Measurements from ENCODE around the gene RND3.
A peak's percentile ranks its signal among the peaks of the same experiment; 100 is the strongest.

Gene RND3

GRCh38 chr2:150466741-150467620 lies 20.5 kb downstream of the RND3 start:
- peak overlapping the region; percentile 47 for H3K27ac ChIP-seq (ENCODE audit: low read depth, low read length, severe bottlenecking)
- H3K4me3 ChIP-seq (ENCODE audit: extremely low read depth, insufficient read depth, low read length, poor library complexity, severe bottlenecking) = no peak overlapping the region
- peaks cover 45% of the 10 kb centered on the region for H3K36me3 ChIP-seq (ENCODE audit: control insufficient read depth, insufficient read depth, low read length)
- no peaks in the 10 kb centered on the region for H3K9me3 ChIP-seq (ENCODE audit: control insufficient read depth, low read length)
- 0 to 81% methylated on average over 1 to 5 of the region's 5 CpGs for WGBS, 2 experiments (ENCODE audit: insufficient coverage in 2 of 2)
- H3K4me1 ChIP-seq (ENCODE audit: control insufficient read depth, insufficient read depth, low read length, poor library complexity, severe bottlenecking) = peaks cover 17% of the 10 kb centered on the region

DNA sequence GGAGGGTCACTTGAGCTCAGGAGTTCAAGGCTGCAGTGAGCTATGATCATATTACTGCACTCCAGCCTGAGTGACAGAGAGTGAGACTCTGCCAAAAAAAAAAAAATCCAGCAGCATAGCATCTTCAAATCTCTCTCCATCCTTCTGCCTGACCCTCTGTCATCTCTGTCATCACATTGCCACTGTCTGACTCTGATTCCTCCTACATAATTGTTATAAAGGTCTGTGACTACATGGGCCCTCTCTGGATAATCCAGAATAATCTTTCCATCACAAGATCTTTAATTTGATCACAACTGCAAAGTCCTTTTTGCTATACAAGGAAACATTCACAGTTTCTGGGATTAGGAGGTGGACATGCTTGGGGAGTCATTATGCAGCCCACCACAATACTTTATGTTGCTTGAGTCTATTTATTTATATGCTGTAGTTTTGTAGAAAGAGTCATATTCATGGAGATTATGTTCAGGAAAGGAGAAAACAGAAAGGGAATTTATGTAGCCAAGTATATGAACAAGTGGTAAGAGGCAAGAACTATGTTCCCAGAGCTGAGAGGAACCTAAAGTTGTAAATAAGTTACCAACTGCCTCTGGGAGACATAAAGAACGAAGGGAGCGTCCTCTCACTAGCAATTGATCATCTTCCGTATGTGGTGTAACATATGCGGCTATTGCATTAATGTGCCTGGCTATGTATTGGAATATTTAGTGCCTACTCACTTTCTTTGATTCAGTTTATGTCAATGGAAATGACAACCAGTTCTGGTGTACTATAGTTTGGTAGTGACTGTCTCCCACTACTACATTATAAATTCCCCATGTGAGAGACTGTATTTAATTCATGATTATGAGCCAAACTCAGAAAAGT lies 21.5 kb downstream of the RND3 start:
- 96 to 100% methylated on average over 3 of the region's 4 CpGs for WGBS, 2 experiments (ENCODE audit: insufficient coverage in 2 of 2)
- no peak overlapping the region for H3K27ac ChIP-seq (ENCODE audit: low read depth, low read length, severe bottlenecking)
- peaks cover 7% of the 10 kb centered on the region for H3K4me1 ChIP-seq (ENCODE audit: control insufficient read depth, insufficient read depth, low read length, poor library complexity, severe bottlenecking)
- H3K36me3 ChIP-seq (ENCODE audit: control insufficient read depth, insufficient read depth, low read length) = peaks cover 35% of the 10 kb centered on the region
- H3K4me3 ChIP-seq (ENCODE audit: extremely low read depth, insufficient read depth, low read length, poor library complexity, severe bottlenecking) = no peak overlapping the region
- no peaks in the 10 kb centered on the region for H3K9me3 ChIP-seq (ENCODE audit: control insufficient read depth, low read length)

GRCh38 chr2:150464986-150465385 lies 22.5 kb downstream of the RND3 start:
- H3K4me1 ChIP-seq (ENCODE audit: control insufficient read depth, insufficient read depth, low read length, poor library complexity, severe bottlenecking) = peaks cover 7% of the 10 kb centered on the region
- no peak overlapping the region for H3K27ac ChIP-seq (ENCODE audit: low read depth, low read length, severe bottlenecking)
- peaks cover 25% of the 10 kb centered on the region for H3K36me3 ChIP-seq (ENCODE audit: control insufficient read depth, insufficient read depth, low read length)
- 80 to 100% methylated on average over 1 of the region's 1 CpG for WGBS, 2 experiments (ENCODE audit: insufficient coverage in 2 of 2)
- H3K4me3 ChIP-seq (ENCODE audit: extremely low read depth, insufficient read depth, low read length, poor library complexity, severe bottlenecking) = no peak overlapping the region
- H3K9me3 ChIP-seq (ENCODE audit: control insufficient read depth, low read length) = no peaks in the 10 kb centered on the region

DNA sequence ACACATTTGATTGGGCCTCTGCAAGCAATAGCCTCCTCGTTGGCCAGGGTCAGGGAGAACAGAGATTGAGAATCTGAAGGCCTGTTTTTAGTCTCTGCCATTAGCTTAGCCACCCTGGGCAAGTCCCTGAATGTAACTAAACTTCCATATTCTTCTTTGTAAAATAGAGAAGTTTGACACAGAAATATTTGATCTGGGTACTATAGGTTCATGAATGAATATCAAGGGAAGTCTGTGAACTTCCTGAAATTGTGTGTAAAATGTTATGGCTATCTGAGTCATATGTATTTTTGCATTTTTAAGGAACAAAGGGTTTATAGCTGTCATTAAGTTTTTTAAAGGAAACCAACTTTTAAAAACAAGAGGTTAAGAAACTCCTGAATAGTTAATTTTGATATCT lies 23.2 kb downstream of the RND3 start:
- no peaks in the 10 kb centered on the region for H3K9me3 ChIP-seq (ENCODE audit: control insufficient read depth, low read length)
- peaks cover 7% of the 10 kb centered on the region for H3K4me1 ChIP-seq (ENCODE audit: control insufficient read depth, insufficient read depth, low read length, poor library complexity, severe bottlenecking)
- H3K4me3 ChIP-seq (ENCODE audit: extremely low read depth, insufficient read depth, low read length, poor library complexity, severe bottlenecking) = no peak overlapping the region
- H3K36me3 ChIP-seq (ENCODE audit: control insufficient read depth, insufficient read depth, low read length) = peaks cover 18% of the 10 kb centered on the region
- no CpG with 5 or more reads among the region's 1 CpG for WGBS, 2 experiments (ENCODE audit: insufficient coverage in 2 of 2)
- H3K27ac ChIP-seq (ENCODE audit: low read depth, low read length, severe bottlenecking) = no peak overlapping the region

GRCh38 chr2:150462770-150463169 lies 24.7 kb downstream of the RND3 start:
- Histone ChIP-seq H3K4me1 (ENCODE audit: control insufficient read depth, insufficient read depth, low read length, poor library complexity, severe bottlenecking) (peaks cover 7% of the 10 kb centered on the region), H3K9me3 (ENCODE audit: control insufficient read depth, low read length) (no peaks in the 10 kb centered on the region), H3K27ac (ENCODE audit: low read depth, low read length, severe bottlenecking) (no peak overlapping the region), H3K36me3 (ENCODE audit: control insufficient read depth, insufficient read depth, low read length) (peaks cover 6% of the 10 kb centered on the region), H3K4me3 (ENCODE audit: extremely low read depth, insufficient read depth, low read length, poor library complexity, severe bottlenecking) (no peak overlapping the region)
- WGBS, 2 experiments (ENCODE audit: insufficient coverage in 2 of 2) = 83 to 92% methylated on average over 1 to 2 of the region's 2 CpGs

DNA sequence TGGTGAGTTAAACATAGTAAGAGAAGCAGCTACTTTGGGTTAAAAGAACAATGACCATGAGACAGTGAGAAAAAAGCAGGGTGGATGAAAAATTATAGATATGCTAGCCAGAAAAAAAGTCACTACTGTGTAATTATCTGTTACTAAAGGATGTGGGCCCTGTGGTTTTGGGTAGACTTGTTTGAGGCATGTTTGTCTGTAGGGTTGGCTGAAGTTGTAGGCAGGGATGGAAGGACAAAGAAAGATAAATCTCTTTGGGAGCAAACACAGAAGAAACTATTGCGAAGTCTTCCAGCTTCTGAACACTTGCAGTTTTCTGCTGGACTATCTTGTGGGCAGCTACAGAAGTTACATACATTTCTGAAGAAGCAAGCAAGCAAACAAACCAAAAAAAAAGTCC lies 28.2 kb downstream of the RND3 start:
- no peak overlapping the region for H3K4me3 ChIP-seq (ENCODE audit: extremely low read depth, insufficient read depth, low read length, poor library complexity, severe bottlenecking)
- H3K4me1 ChIP-seq (ENCODE audit: control insufficient read depth, insufficient read depth, low read length, poor library complexity, severe bottlenecking) = no peaks in the 10 kb centered on the region
- WGBS, 2 experiments (ENCODE audit: insufficient coverage in 2 of 2) = no CpG with 5 or more reads among the region's 1 CpG
- no peak overlapping the region for H3K27ac ChIP-seq (ENCODE audit: low read depth, low read length, severe bottlenecking)
- H3K36me3 ChIP-seq (ENCODE audit: control insufficient read depth, insufficient read depth, low read length) = no peaks in the 10 kb centered on the region
- H3K9me3 ChIP-seq (ENCODE audit: control insufficient read depth, low read length) = no peaks in the 10 kb centered on the region

GRCh38 chr2:150450765-150451164 lies 36.7 kb downstream of the RND3 start:
- Histone ChIP-seq H3K36me3 (ENCODE audit: control insufficient read depth, insufficient read depth, low read length) (no peaks in the 10 kb centered on the region), H3K27ac (ENCODE audit: low read depth, low read length, severe bottlenecking) (no peak overlapping the region), H3K4me3 (ENCODE audit: extremely low read depth, insufficient read depth, low read length, poor library complexity, severe bottlenecking) (no peak overlapping the region), H3K4me1 (ENCODE audit: control insufficient read depth, insufficient read depth, low read length, poor library complexity, severe bottlenecking) (no peaks in the 10 kb centered on the region), H3K9me3 (ENCODE audit: control insufficient read depth, low read length) (no peaks in the 10 kb centered on the region)
- WGBS, 2 experiments (ENCODE audit: insufficient coverage in 2 of 2) = 95 to 97% methylated on average over 2 of the region's 3 CpGs

DNA sequence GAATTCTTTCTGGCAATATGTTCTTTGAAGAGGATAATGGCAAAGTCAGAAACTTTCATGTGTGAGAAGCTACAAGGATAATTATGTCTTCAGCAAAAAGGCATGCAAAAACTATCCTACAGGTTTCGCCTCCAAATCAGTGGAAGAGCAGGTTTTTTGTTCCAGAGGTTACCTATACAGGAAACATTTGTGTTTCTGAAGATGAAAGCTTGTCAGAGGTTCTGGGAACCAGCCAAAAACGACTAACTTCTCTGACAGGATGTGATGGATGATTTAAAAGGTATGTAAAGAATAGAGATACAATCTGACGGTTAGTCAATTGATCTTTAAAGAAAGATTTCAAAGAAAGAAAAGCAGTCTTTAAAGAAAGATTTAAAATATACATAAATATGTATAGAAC lies 37.6 kb downstream of the RND3 start:
- no peaks in the 10 kb centered on the region for H3K36me3 ChIP-seq (ENCODE audit: control insufficient read depth, insufficient read depth, low read length)
- no peak overlapping the region for H3K4me3 ChIP-seq (ENCODE audit: extremely low read depth, insufficient read depth, low read length, poor library complexity, severe bottlenecking)
- H3K9me3 ChIP-seq (ENCODE audit: control insufficient read depth, low read length) = no peaks in the 10 kb centered on the region
- H3K27ac ChIP-seq (ENCODE audit: low read depth, low read length, severe bottlenecking) = no peak overlapping the region
- 60 to 100% methylated on average over 1 to 2 of the region's 3 CpGs for whole genome bisulfite sequencing, 2 experiments (ENCODE audit: insufficient coverage in 2 of 2)
- no peaks in the 10 kb centered on the region for H3K4me1 ChIP-seq (ENCODE audit: control insufficient read depth, insufficient read depth, low read length, poor library complexity, severe bottlenecking)

GRCh38 chr2:150445398-150445797 lies 42.1 kb downstream of the RND3 start:
- WGBS, 2 experiments (ENCODE audit: insufficient coverage in 2 of 2) = 89 to 100% methylated on average over 1 of the region's 1 CpG
- Histone ChIP-seq H3K9me3 (ENCODE audit: control insufficient read depth, low read length) (no peaks in the 10 kb centered on the region), H3K4me3 (ENCODE audit: extremely low read depth, insufficient read depth, low read length, poor library complexity, severe bottlenecking) (no peak overlapping the region), H3K4me1 (ENCODE audit: control insufficient read depth, insufficient read depth, low read length, poor library complexity, severe bottlenecking) (no peaks in the 10 kb centered on the region), H3K36me3 (ENCODE audit: control insufficient read depth, insufficient read depth, low read length) (no peaks in the 10 kb centered on the region), H3K27ac (ENCODE audit: low read depth, low read length, severe bottlenecking) (no peak overlapping the region)

- no peaks in the 10 kb centered on the region for H3K9me3 ChIP-seq (ENCODE audit: control insufficient read depth, low read length)
- WGBS, 2 experiments (ENCODE audit: insufficient coverage in 2 of 2) = no CpG with 5 or more reads among the region's 1 CpG
- no peak overlapping the region for H3K27ac ChIP-seq (ENCODE audit: low read depth, low read length, severe bottlenecking)
Measured at GRCh38 chr2:150442484-150442883, 45.0 kb downstream of the RND3 start.

More at GRCh38 chr2:150442484-150442883, 45.0 kb downstream of the RND3 start:
- Histone ChIP-seq H3K36me3 (ENCODE audit: control insufficient read depth, insufficient read depth, low read length) (no peaks in the 10 kb centered on the region), H3K4me3 (ENCODE audit: extremely low read depth, insufficient read depth, low read length, poor library complexity, severe bottlenecking) (no peak overlapping the region), H3K4me1 (ENCODE audit: control insufficient read depth, insufficient read depth, low read length, poor library complexity, severe bottlenecking) (no peaks in the 10 kb centered on the region)
